HG03025 (cell line): ENCODE data around the gene PTPRO.
A peak's percentile ranks its signal among the peaks of the same experiment; 100 is the strongest.

Source experiments
- ATAC-seq: cut with Tn5 transposase; IDR thresholded peaks from one replicate; pipeline ENCODE4 v1.9.1; 2021; ENCODE audit warnings: mild to moderate bottlenecking, moderate library complexity; ENCODE audit not compliant: unreplicated experiment, low FRiP score

Gene PTPRO

DNA sequence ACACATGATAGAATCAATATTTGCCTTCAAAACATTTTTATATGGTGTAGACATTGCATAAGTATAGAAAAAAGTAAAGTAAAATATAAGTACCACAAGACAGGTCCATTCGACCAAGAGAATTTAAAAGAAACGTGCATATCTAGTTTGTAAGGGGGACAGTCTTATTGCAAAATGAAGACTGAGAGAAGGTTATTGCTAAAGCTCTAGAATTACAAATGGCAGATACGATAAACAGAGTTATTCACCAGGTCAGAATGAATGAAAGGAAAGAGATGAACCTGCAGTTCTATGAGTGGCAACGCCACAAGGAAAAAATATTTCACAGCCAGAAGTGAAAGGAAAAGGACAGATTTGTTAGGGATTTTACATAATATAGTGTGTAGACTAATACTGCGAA, 224.8 kb downstream of the PTPRO start:
- no peak for ATAC-seq

DNA sequence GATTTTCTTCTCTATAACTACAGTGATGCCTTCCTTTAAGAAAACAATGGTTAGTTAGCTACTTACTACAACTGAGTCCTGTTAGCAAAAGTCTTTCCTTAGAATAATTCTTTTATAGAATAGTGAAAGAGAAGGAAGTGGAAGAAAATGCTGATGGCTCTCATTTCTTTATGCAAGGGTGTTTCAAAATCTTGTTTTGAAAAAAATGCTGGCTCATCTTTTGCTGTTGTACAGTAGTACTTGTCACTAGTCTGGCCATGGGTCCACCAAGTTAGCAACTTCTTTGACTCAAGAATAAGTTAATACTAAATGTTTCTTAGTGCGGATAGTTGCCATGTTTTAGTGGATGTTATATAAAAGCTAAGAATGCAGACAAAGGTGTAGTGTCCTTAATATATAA, 225.4 kb downstream of the PTPRO start:
- no peak for ATAC-seq

- no peak for ATAC-seq
Observed at GRCh38 chr12:15550793-15551192, 228.5 kb downstream of the PTPRO start.

- ATAC-seq: no peak
Observed at GRCh38 chr12:15555446-15555845, 233.1 kb downstream of the PTPRO start.

GRCh38 chr12:15556411-15557102, 234.2 kb downstream of the PTPRO start:
- no peak for ATAC-seq

DNA sequence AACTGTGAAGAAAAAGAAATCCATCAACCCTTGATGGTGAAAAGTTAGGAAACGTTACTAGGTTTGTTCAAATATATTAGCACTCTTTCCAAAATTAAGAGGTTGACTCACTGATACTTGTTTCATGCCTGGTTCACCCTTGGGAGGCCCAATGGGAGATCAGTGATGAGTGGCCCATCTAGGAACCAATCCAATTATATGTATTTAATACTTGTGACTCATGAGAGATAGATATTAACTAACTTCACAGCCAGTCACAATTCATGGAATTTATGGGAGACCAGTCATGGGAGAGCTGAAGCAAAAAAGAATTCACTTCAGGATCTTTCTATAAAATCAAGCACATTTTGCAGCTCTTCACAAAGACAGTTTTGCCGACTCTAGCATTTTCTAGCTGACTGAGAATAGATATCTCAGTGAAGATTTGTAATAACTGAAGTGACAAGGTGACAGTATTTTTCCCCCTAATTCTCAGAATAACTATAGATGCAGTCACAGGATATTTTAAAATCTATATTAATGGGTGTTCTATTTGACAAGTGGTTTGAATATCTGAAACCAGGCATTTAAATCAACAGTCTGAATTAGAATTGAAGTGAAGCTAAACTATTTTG, 236.7 kb downstream of the PTPRO start:
- no peak for ATAC-seq

- no peak for ATAC-seq
Observed at GRCh38 chr12:15561396-15561795, 239.1 kb downstream of the PTPRO start.

DNA sequence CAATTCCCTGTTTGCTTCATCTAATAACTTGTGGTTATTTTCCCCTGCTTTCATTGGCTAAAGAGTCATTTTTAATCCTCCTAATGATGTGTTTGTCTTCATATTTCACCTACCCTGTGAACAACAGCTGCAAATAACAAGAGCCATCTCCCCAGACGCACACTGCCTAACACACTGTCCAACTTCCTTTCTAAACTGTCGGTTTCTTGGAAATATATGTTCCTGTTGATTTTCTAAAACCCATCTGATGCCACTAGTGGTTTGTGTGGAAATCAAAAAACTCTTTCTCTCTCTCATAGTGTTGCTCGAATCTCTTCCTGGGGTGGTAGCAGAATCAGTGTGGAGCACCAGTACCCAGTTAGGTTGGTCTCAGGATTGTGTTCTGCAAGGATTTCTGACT, 240.0 kb downstream of the PTPRO start:
- no peak for ATAC-seq

GRCh38 chr12:15563663-15564062, 241.4 kb downstream of the PTPRO start:
- no peak for ATAC-seq

DNA sequence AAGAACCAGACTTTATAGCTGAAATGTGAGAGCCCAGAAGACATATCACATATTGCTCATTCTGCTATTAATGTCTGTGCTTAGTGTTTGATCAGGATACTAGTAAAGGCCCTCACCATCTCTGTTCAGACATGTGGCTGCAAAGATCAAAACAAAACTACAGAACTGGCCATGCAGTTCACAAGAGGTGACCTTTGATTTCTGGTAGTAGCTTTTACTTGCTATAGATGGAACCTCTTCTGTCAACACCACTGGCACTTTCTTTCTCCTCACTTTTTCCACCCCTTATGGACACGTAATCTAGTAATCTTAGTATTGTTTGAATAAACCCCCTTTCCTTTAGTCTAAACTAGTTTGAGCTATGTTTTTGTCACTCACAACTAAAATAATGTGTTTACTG, 252.0 kb downstream of the PTPRO start:
- ATAC-seq: no peak

DNA sequence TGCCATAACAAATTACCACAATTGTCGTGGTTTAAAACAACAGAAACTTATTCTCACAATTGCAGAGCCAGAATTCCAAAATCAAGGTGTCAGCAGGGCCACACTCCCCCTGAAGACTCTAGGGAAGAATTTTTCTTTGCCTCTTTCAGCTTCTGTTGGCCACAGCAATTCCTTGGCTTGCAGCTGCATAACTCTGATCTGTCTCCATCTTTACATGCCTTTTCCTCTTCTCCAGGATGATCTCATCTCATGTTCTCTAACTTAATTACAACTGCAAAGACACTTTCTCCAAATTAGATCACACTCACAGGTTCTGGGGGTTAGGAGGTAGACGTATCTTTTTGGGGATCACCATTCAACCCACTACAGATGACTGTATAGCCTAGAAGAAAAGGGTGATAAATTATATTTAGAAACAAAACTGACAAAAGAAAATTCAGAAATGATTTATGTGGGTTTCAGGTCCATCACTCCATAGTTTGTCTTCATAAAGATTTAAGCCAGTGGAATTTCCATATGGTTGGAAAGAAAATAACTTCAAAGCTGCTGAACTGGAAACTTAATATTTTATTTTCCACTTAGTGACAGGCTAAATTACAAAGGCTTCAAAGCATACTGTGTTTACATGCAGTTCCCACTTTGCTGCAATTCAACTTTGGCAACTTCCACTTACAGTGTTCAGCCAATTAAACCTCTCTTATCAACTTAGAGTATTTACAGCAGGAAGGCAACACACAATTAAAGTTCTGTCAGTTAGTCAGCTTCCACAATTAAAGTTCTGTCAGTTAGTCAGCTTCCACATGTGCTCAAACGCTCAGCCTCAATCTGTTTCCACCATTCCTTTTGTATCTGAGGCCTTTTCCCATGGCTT, 253.6 kb downstream of the PTPRO start:
- ATAC-seq: no peak

- no peak for ATAC-seq
Observed at GRCh38 chr12:15580431-15580830, 258.1 kb downstream of the PTPRO start.

- no peak for ATAC-seq
Observed at GRCh38 chr12:15581006-15581405, 258.7 kb downstream of the PTPRO start.

GRCh38 chr12:15583804-15584203, 261.5 kb downstream of the PTPRO start:
- ATAC-seq: no peak

DNA sequence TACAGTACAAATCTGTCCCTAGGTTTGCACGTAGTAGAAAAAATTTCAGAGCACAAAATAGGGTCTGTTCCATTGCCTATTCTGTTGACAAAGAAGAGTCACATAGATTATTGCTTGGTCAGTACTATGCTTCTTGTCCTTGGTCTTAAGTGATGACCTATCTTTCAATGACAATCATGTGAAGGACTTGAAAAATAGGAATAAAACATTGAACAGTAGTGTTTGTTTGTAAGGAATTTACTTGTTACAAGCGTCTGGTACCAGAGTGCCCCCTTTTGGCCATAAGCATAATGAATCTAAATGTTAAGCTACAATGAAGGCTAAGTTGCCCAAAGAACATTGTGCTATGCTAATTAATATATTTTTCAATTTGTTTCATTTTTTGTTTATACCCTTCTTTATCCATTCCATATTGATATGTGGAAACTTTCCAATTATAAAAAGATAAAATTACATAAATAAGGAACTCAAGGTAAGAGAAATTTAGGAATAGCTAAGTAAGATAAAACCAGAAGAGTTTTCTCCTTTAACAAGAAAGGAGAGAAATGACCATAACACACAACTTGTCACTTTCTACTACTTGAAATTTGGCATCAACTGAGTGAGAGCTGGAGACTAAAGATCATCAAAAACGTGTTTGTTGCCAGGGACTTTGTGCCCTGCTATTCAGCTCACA, 262.2 kb downstream of the PTPRO start:
- no peak for ATAC-seq

DNA sequence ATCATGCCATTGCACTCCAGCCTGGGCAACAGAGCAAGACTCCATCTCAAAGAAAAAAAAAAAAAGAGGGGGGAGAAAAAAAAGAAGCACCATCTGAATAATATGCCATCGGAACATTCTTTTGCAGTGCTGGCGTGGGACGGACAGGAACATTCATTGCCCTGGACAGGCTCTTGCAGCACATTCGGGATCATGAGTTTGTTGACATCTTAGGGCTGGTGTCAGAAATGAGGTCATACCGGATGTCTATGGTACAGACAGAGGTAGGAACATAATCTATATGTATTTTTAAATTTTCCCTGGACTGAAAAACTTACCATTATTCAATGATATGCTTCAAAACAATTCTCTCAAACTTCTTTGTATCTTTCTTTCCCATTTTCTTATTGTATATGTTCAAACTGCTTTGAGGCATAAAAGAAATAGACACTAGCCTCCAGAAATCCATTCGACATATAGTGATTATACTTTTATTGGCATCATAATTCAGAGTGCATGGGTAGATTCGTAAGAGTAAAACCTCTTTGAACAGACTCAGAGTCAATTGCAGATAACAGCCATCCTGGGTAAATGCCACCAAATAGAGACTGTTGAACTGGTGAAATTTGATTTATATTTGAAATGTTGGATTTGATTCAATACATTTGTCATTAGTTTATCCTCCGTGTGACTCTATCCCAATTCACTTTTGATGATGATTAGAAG, 267.2 kb downstream of the PTPRO start:
- no peak for ATAC-seq

DNA sequence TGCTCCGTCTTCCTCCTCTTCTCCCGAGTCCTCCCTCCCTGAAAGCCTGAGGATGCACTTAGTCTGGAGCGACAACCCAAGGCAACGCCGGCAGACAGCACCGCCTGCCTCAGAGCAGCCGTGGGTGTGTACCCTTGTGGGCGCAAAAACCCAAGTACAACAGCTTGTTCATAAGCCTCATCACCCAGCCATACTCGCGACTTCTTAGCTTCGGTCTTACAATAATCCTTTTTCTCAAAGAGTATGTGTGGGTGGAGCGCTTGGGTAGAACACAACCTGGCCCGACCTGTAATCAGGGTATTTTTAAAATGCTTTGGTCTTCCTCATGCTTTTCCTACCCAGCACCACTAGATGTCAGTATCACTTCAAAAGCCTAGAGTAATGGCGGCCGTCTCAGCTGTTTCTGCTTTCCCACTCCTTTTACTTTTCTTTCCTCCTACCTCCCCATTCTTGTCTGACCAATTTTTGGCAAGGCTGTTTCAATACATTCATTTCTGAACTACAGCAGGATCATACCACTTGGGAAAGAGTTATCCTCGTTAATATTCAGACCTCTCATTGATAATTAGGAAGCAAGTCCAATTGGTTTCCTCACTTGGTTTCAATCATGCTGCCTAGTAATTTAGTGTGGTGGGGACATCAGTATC, 268.0 kb downstream of the PTPRO start:
- peak; percentile 92 for ATAC-seq

DNA sequence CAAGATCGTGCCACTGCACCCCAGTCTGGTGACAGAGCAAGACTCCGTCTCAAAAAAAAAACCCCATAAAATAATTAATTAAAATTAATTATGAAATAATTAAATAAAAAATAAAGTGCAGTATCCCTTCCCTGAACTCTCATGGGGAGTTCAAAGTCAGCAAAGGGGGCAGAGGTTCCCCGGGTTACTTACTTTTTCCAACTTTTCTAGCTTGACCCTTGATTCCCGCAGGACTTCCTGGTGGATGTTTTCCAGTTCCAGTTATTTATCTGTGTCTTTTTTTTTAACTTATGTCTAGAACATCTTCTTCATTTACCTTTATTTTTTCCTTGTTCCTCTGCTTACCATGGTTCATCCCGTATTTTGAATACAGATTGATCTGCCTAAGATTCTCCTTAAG, 269.5 kb downstream of the PTPRO start:
- ATAC-seq: no peak

GRCh38 chr12:15592934-15593333, 270.6 kb downstream of the PTPRO start:
- ATAC-seq: no peak

GRCh38 chr12:15596174-15596573, 273.9 kb downstream of the PTPRO start:
- ATAC-seq: no peak
